GM23338 (cell line): ENCODE measurements around the gene ME1. TPM values are rescaled to one million over a fixed set of nuclear protein-coding genes. Genes with fewer than 3 reads are reported as not detected.

Experiments
- ATAC-seq: fragments of 200-7000 bp; cut with Tn5 transposase; 3 replicates; pipeline ENCODE4 v1.9.1; 2020
- DNase-seq: peaks from one replicate; pipeline ENCODE4 v3.0.0-alpha.2; 2015; ENCODE audit warnings: low spot score
- H2AFZ ChIP-seq: fragments of 200-600 bp; sonication (generic); 2 replicates; pipeline ENCODE4 v1.8.0; 2016; ENCODE audit warnings: antibody characterized with exemption, mild to moderate bottlenecking, moderate library complexity
- H3F3A ChIP-seq: fragments of 200-600 bp; sonication (generic); replicated peaks from 2 replicates; pipeline ENCODE4 v1.8.0; 2017; ENCODE audit warnings: antibody characterized with exemption, mixed run types, low read depth
- H3K27ac ChIP-seq: fragments of 200-600 bp; sonication (generic); 2 replicates; pipeline ENCODE4 v1.6.1; 2016; ENCODE audit warnings: low read depth
- H3K27me3 ChIP-seq: fragments of 200-600 bp; sonication (generic); 2 replicates; pipeline ENCODE4 v1.8.0; 2016; ENCODE audit warnings: mild to moderate bottlenecking, mixed run types, moderate library complexity; ENCODE audit not compliant: insufficient read depth
- H3K36me3 ChIP-seq: fragments of 200-600 bp; sonication (generic); 2 replicates; pipeline ENCODE4 v1.8.0; 2016; ENCODE audit warnings: mild to moderate bottlenecking; ENCODE audit not compliant: insufficient read depth
- H3K4me1 ChIP-seq: fragments of 200-600 bp; sonication (generic); 2 replicates; pipeline ENCODE4 v1.8.0; 2016; ENCODE audit warnings: mild to moderate bottlenecking, moderate library complexity; ENCODE audit not compliant: insufficient read depth
- H3K4me2 ChIP-seq: fragments of 200-600 bp; sonication (generic); 2 replicates; pipeline ENCODE4 v1.7.1; 2017; ENCODE audit warnings: mixed run types
- H3K4me3 ChIP-seq: fragments of 200-600 bp; sonication (generic); 2 replicates; pipeline ENCODE4 v1.6.1; 2016; ENCODE audit warnings: mixed run types
- H3K79me2 ChIP-seq: fragments of 200-600 bp; sonication (generic); replicated peaks from 2 replicates; pipeline ENCODE4 v1.8.0; 2017; ENCODE audit warnings: mild to moderate bottlenecking; ENCODE audit not compliant: insufficient read depth
- H3K9me2 ChIP-seq: fragments of 200-600 bp; sonication (generic); 2 replicates; pipeline ENCODE4 v1.8.0; 2017; ENCODE audit not compliant: insufficient read depth
- H4K20me1 ChIP-seq: fragments of 200-600 bp; sonication (generic); replicated peaks from 2 replicates; pipeline ENCODE4 v1.8.0; 2017; ENCODE audit warnings: mild to moderate bottlenecking; ENCODE audit not compliant: insufficient read depth
- H3K27ac Mint-ChIP-seq: 2 replicates; pipeline ENCODE4 v1.8.0; 2020; ENCODE audit warnings: inconsistent platforms, mild to moderate bottlenecking, moderate library complexity, mixed read lengths
- H3K27me3 Mint-ChIP-seq: 3 replicates; pipeline ENCODE4 v1.8.0; 2022; ENCODE audit warnings: low read depth, mild to moderate bottlenecking, moderate library complexity, mixed read lengths, inconsistent platforms; ENCODE audit not compliant: insufficient read depth, poor library complexity
- H3K36me3 Mint-ChIP-seq: 3 replicates; pipeline ENCODE4 v1.8.0; 2021; ENCODE audit warnings: low read depth, mild to moderate bottlenecking, inconsistent platforms, moderate library complexity, mixed read lengths
- H3K4me1 Mint-ChIP-seq: 3 replicates; pipeline ENCODE4 v1.8.0; 2020; ENCODE audit warnings: mild to moderate bottlenecking, inconsistent platforms, mixed read lengths
- H3K4me3 Mint-ChIP-seq: 3 replicates; pipeline ENCODE4 v1.8.0; 2021; ENCODE audit warnings: moderate library complexity, mild to moderate bottlenecking, inconsistent platforms, mixed read lengths
- H3K9me3 Mint-ChIP-seq: 3 replicates; pipeline ENCODE4 v1.8.0; 2020; ENCODE audit warnings: moderate library complexity, mild to moderate bottlenecking, inconsistent platforms, mixed read lengths
- CTCF ChIP-seq, 2 experiments: fragments of 200-600 bp in 1 of 2; sonication (generic) in 1 of 2; conservative IDR thresholded peaks; 2 replicates each; pipeline versions ENCODE4 v1.5.1 to v1.6.1; 2016 to 2017; ENCODE audit warnings: antibody characterized with exemption in 2 of 2, low read depth in 2 of 2, mild to moderate bottlenecking in 2 of 2, moderate library complexity in 1 of 2
- ETS1 ChIP-seq: IDR thresholded peaks from 2 replicates; pipeline ENCODE4 v1.6.1; 2016; ENCODE audit warnings: antibody characterized with exemption
- EZH2 ChIP-seq: fragments of 200-600 bp; sonication (generic); IDR thresholded peaks from one replicate; pipeline ENCODE4 v1.8.0; 2017; ENCODE audit warnings: antibody characterized with exemption, mild to moderate bottlenecking, low read depth; ENCODE audit not compliant: unreplicated experiment
- EZH2phosphoT487 ChIP-seq: fragments of 200-600 bp; sonication (generic); IDR thresholded peaks from one replicate; pipeline ENCODE4 v1.8.1; 2018; ENCODE audit warnings: antibody characterized with exemption; ENCODE audit not compliant: unreplicated experiment
- JUNB ChIP-seq: IDR thresholded peaks from one replicate; pipeline ENCODE4 v1.6.1; 2016; ENCODE audit warnings: antibody characterized with exemption; ENCODE audit not compliant: unreplicated experiment
- NANOG ChIP-seq: IDR thresholded peaks from 2 replicates; pipeline ENCODE4 v1.6.1; 2016; ENCODE audit warnings: antibody characterized with exemption, borderline replicate concordance
- REST ChIP-seq: IDR thresholded peaks from one replicate; pipeline ENCODE4 v1.6.1; 2018; ENCODE audit warnings: antibody characterized with exemption; ENCODE audit not compliant: unreplicated experiment
- STAT1 ChIP-seq: IDR thresholded peaks from one replicate; pipeline ENCODE4 v1.6.1; 2016; ENCODE audit warnings: antibody characterized with exemption; ENCODE audit not compliant: unreplicated experiment
- ZNF114 ChIP-seq: fragments of 250-450 bp; sonication (Bioruptor Pico); IDR thresholded peaks from 2 replicates; pipeline ENCODE4 v1.5.0; 2020; ENCODE audit warnings: mild to moderate bottlenecking, moderate library complexity
- ZNF331 ChIP-seq: fragments of 250-450 bp; sonication (Bioruptor Pico); IDR thresholded peaks from 2 replicates; pipeline ENCODE4 v1.5.0; 2020; ENCODE audit warnings: low read depth, mild to moderate bottlenecking, moderate library complexity
- ZNF462 ChIP-seq: fragments of 250-450 bp; sonication (Bioruptor Pico); IDR thresholded peaks from 2 replicates; pipeline ENCODE4 v1.5.0; 2020; ENCODE audit warnings: mild to moderate bottlenecking, moderate library complexity
- polyA plus RNA-seq: library from polyadenylated mRNA; unstranded; fragments of >200 nt; fragmentation: Nextera tagmentation; extraction: Ambion mirVana; gene quantifications from 2 replicates; pipeline ENCODE4 v1.2.1, GENCODE V29; 2016
- total RNA-seq: library from RNA; depleted of rRNA; stranded (reverse); fragments of >200 nt; shearing (Covaris generic); gene quantifications from 2 replicates; pipeline ENCODE4 v1.2.3, GENCODE V29; 2014

ME1 gene
- total and polyA plus RNA-seq, 2 experiments from 2014 or later: 6.4 to 8.0 TPM

- TF ChIP-seq ZNF462 (no peak), ZNF331 (CRISPR knock-in tag) (no peak), STAT1 (no peak), NANOG (no peak), ZNF114 (CRISPR knock-in tag) (no peak), JUNB (no peak), EZH2 (no peak)
These were observed 231.0 kb downstream of the ME1 start (continued) for GRCh38 chr6:83199863-83200225.

- Histone ChIP-seq H3K4me3 (no peak overlapping the region), H2AFZ (no peak overlapping the region), H3K4me2 (no peak overlapping the region), H4K20me1 (no peaks in the 10 kb centered on the region; the same call in 1 of the 2 replicates), H3K27ac (no peak overlapping the region), H3K36me3 (peaks cover 9% of the 10 kb centered on the region; the same call in 1 of the 2 replicates), H3K79me2 (no peaks in the 10 kb centered on the region), H3K4me1 (no peaks in the 10 kb centered on the region), H3K27me3 (no peaks in the 10 kb centered on the region), H3F3A (no peaks in the 10 kb centered on the region), H3K9me2 (no peaks in the 10 kb centered on the region)
- no peak for DNase-seq
- no peak for TF ChIP-seq ETS1
- no peak for TF ChIP-seq JUNB
- TF ChIP-seq STAT1: no peak
- no peak for TF ChIP-seq EZH2
- no peak for TF ChIP-seq NANOG
- no peak for TF ChIP-seq EZH2phosphoT487
- no peak for TF ChIP-seq CTCF (conservative IDR thresholded peaks at IDR 0.05; ENCODE audit: low read depth in 2 of 2)
- TF ChIP-seq REST: no peak
- no peak for TF ChIP-seq ZNF331 (CRISPR knock-in tag)
- Mint-ChIP-seq H3K27me3 (peaks cover 3% of the 10 kb centered on the region), H3K9me3 (no peaks in the 10 kb centered on the region), H3K27ac (no peak overlapping the region), H3K36me3 (peaks cover 11% of the 10 kb centered on the region), H3K4me3 (no peak overlapping the region), H3K4me1 (peaks cover 6% of the 10 kb centered on the region; the same call in 2 of the 3 replicates)
- no peak for ATAC-seq
These were observed 231.5 kb downstream of the ME1 start for GRCh38 chr6:83199173-83199862.
